T-helper 2 cell treated with Interferon-gamma antibody and Interleukin-4, amounts not matched to agents 5 μg/mL and 100 μg/mL, for 36 hours (primary cell): ENCODE measurements around the gene FER.

Experiments used
- DNase-seq: peaks from one replicate; pipeline ENCODE4 v3.0.0; 2021; ENCODE audit warnings: low spot score
- H3K27ac Mint-ChIP-seq: one replicate; pipeline ENCODE4 v1.8.0; 2021; ENCODE audit warnings: mild to moderate bottlenecking, mixed read lengths
- H3K27me3 Mint-ChIP-seq: one replicate; pipeline ENCODE4 v1.8.0; 2021; ENCODE audit warnings: low read depth, mixed read lengths
- H3K36me3 Mint-ChIP-seq: one replicate; pipeline ENCODE4 v1.8.0; 2021; ENCODE audit warnings: low read depth, mixed read lengths
- H3K4me1 Mint-ChIP-seq: one replicate; pipeline ENCODE4 v1.8.0; 2021; ENCODE audit warnings: low read depth, mixed read lengths
- H3K4me3 Mint-ChIP-seq: one replicate; pipeline ENCODE4 v1.8.0; 2022; ENCODE audit warnings: mild to moderate bottlenecking, moderate library complexity, mixed read lengths
- H3K9me3 Mint-ChIP-seq: one replicate; pipeline ENCODE4 v1.8.0; 2021; ENCODE audit warnings: mixed read lengths

Gene FER

GRCh38 chr5:109180668-109181067, 433.0 kb downstream of the FER start:
- no peaks in the 10 kb centered on the region for H3K4me1 Mint-ChIP-seq
- H3K27me3 Mint-ChIP-seq: peaks cover 5% of the 10 kb centered on the region
- H3K9me3 Mint-ChIP-seq: no peaks in the 10 kb centered on the region
- H3K36me3 Mint-ChIP-seq: no peaks in the 10 kb centered on the region
- no peak for DNase-seq
- no peak overlapping the region for H3K27ac Mint-ChIP-seq
- no peak overlapping the region for H3K4me3 Mint-ChIP-seq

DNA sequence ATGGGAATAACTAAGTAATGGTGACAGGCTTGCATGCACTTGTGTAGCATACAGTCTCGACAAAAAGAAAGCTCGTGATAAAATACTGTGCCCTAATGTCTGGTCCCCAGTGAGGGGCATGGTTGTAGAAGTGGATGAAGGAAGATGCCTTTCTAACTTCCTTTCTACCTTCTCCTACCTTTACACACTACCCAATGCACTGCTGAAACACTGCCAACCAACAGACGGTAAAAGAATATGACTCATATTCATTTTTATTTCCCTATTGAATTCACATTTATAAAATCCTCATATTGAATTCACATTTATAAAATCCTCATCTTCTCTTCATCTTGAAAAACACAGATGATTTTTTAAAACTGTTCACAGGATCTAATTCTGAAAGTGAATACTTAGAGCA, 439.1 kb downstream of the FER start:
- peaks cover 2% of the 10 kb centered on the region for H3K36me3 Mint-ChIP-seq
- no peaks in the 10 kb centered on the region for H3K27me3 Mint-ChIP-seq
- no peak overlapping the region for H3K27ac Mint-ChIP-seq
- no peaks in the 10 kb centered on the region for H3K9me3 Mint-ChIP-seq
- DNase-seq: no peak
- H3K4me1 Mint-ChIP-seq: peaks cover 4% of the 10 kb centered on the region
- H3K4me3 Mint-ChIP-seq: no peak overlapping the region

GRCh38 chr5:109191153-109191558, 443.5 kb downstream of the FER start:
- Mint-ChIP-seq H3K4me1 (peaks cover 8% of the 10 kb centered on the region), H3K9me3 (no peaks in the 10 kb centered on the region), H3K4me3 (peak overlapping the region; percentile 50), H3K27me3 (no peaks in the 10 kb centered on the region), H3K27ac (peak overlapping the region; percentile 67), H3K36me3 (peaks cover 2% of the 10 kb centered on the region)
- no peak for DNase-seq

DNA sequence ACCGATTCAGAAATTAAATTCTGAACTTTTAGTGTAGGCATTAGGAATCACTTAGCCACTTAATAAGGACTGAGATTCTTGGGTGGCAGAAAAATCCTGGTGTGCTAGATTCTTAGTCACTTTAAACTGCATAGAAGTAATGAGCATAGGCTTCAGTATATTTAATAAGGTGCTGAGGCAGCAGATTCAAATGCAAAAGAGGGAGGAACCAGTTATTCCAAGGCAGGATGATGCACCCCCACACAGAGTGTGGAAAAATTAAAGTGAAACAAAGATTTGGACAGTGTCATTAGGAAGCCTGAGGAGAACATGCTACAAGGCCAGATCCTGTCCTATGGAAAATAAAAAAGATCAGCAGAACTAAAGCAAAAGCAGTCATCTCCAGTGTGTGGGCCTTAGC, 444.3 kb downstream of the FER start:
- Mint-ChIP-seq H3K4me1 (peaks cover 8% of the 10 kb centered on the region), H3K9me3 (no peaks in the 10 kb centered on the region), H3K36me3 (peaks cover 2% of the 10 kb centered on the region), H3K4me3 (no peak overlapping the region), H3K27me3 (no peaks in the 10 kb centered on the region), H3K27ac (no peak overlapping the region)
- no peak for DNase-seq

- H3K36me3 Mint-ChIP-seq: peaks cover 2% of the 10 kb centered on the region
- H3K27me3 Mint-ChIP-seq: no peaks in the 10 kb centered on the region
- no peak overlapping the region for H3K27ac Mint-ChIP-seq
- no peaks in the 10 kb centered on the region for H3K9me3 Mint-ChIP-seq
- no peak for DNase-seq
- no peak overlapping the region for H3K4me3 Mint-ChIP-seq
- H3K4me1 Mint-ChIP-seq: peaks cover 8% of the 10 kb centered on the region
These were observed 445.0 kb downstream of the FER start for GRCh38 chr5:109192555-109193281.

GRCh38 chr5:109195667-109196066, 448.0 kb downstream of the FER start:
- H3K36me3 Mint-ChIP-seq: no peaks in the 10 kb centered on the region
- H3K4me1 Mint-ChIP-seq: peaks cover 8% of the 10 kb centered on the region
- peaks cover 4% of the 10 kb centered on the region for H3K27me3 Mint-ChIP-seq
- no peaks in the 10 kb centered on the region for H3K9me3 Mint-ChIP-seq
- DNase-seq: no peak
- H3K4me3 Mint-ChIP-seq: no peak overlapping the region
- no peak overlapping the region for H3K27ac Mint-ChIP-seq

GRCh38 chr5:109196087-109196822, 448.6 kb downstream of the FER start:
- DNase-seq: no peak
- H3K27ac Mint-ChIP-seq: no peak overlapping the region
- H3K4me3 Mint-ChIP-seq: no peak overlapping the region
- peaks cover 7% of the 10 kb centered on the region for H3K4me1 Mint-ChIP-seq
- H3K9me3 Mint-ChIP-seq: no peaks in the 10 kb centered on the region
- no peaks in the 10 kb centered on the region for H3K36me3 Mint-ChIP-seq
- H3K27me3 Mint-ChIP-seq: peaks cover 4% of the 10 kb centered on the region

GRCh38 chr5:109196823-109197160, 449.1 kb downstream of the FER start:
- DNase-seq: no peak
- H3K27me3 Mint-ChIP-seq: peaks cover 4% of the 10 kb centered on the region
- H3K27ac Mint-ChIP-seq: no peak overlapping the region
- peaks cover 4% of the 10 kb centered on the region for H3K4me1 Mint-ChIP-seq
- no peaks in the 10 kb centered on the region for H3K9me3 Mint-ChIP-seq
- no peak overlapping the region for H3K4me3 Mint-ChIP-seq
- no peaks in the 10 kb centered on the region for H3K36me3 Mint-ChIP-seq

GRCh38 chr5:109199289-109199688, 451.6 kb downstream of the FER start:
- Mint-ChIP-seq H3K36me3 (no peaks in the 10 kb centered on the region), H3K4me1 (no peaks in the 10 kb centered on the region), H3K27ac (no peak overlapping the region), H3K27me3 (peaks cover 14% of the 10 kb centered on the region), H3K4me3 (no peak overlapping the region), H3K9me3 (peaks cover 2% of the 10 kb centered on the region)
- DNase-seq: no peak

DNA sequence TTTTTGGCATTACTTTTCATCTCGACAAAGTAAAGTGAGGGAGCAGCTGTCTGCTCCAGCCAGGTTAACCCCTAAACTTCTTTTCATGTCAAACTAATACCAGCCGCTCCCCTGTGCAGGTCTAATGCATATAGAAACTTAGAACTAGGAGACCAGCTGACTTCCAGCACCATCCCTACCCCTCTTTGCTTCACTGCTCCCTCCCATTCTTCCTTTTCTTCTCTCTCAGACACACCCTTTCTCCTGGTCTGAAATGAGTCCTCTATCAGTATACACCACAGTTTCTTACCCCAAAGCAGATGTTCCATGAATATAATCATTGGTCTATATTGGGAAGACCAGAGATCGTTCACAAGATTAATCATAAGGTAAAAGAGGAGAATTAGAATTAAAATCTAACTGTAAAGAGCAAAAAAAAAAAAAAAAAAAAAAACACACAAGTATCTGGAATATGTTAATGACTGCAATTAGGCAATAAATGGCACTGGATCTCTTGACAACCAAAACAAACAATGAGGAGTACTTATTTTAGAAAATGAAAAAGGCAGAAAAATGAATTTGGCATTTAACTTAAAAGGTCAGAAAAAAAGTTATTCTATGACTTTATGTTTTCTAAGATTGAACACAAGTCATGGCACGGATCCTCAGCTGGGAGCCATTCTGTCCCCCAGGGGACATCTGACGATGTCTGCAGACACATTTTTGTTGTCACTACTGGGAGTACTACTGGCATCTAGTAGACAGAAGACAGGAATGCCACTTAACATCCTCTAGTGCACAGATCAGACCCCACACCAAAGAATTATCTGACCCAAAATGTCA, 452.3 kb downstream of the FER start:
- Mint-ChIP-seq H3K4me1 (no peaks in the 10 kb centered on the region), H3K4me3 (no peak overlapping the region), H3K36me3 (no peaks in the 10 kb centered on the region), H3K27me3 (peaks cover 18% of the 10 kb centered on the region), H3K9me3 (peaks cover 9% of the 10 kb centered on the region), H3K27ac (no peak overlapping the region)
- DNase-seq: no peak

DNA sequence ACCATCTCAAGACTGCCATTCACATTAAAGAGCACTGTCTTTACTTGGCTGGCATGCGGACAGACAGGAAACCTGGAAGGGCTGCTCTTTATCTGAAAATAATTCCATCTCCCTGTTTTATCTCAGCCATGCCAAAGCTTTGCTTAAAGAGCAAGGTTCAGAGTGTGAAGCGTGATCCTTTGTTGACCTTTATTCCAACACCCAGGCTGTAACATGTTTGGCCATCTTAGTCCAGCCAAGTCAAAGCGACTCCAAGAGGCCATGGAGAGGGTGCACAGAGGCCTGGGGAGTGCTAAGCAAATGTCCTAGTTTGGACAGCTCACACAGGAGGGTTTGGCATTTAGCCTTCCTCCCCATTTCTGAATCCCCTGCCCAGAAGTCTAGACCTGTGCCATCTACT, 467.3 kb downstream of the FER start:
- no peaks in the 10 kb centered on the region for H3K9me3 Mint-ChIP-seq
- DNase-seq: no peak
- no peak overlapping the region for H3K27ac Mint-ChIP-seq
- H3K4me1 Mint-ChIP-seq: no peaks in the 10 kb centered on the region
- peaks cover 3% of the 10 kb centered on the region for H3K27me3 Mint-ChIP-seq
- no peaks in the 10 kb centered on the region for H3K36me3 Mint-ChIP-seq
- H3K4me3 Mint-ChIP-seq: no peak overlapping the region

DNA sequence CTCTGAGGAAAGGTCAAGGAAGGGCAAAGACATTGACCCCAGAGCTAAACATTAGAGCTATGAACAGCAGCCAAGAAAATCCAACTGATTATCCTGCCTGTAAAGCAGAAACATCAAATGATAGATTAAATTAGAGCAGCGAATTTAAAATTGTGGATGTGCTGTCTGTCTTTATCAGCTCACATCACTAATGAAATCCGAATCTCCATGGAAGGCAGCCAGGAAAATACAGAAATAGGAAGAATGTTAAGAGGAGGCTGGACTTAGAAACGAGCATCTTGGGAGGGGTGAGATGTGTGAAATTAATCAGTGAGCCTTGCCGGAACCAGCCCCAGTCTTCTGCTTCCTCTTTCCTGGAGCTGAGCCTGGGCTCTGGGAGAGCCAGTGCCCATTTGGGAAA, 471.1 kb downstream of the FER start:
- Mint-ChIP-seq H3K9me3 (no peaks in the 10 kb centered on the region), H3K4me3 (no peak overlapping the region), H3K27me3 (peaks cover 3% of the 10 kb centered on the region), H3K36me3 (no peaks in the 10 kb centered on the region), H3K4me1 (no peaks in the 10 kb centered on the region), H3K27ac (no peak overlapping the region)
- DNase-seq: no peak

DNA sequence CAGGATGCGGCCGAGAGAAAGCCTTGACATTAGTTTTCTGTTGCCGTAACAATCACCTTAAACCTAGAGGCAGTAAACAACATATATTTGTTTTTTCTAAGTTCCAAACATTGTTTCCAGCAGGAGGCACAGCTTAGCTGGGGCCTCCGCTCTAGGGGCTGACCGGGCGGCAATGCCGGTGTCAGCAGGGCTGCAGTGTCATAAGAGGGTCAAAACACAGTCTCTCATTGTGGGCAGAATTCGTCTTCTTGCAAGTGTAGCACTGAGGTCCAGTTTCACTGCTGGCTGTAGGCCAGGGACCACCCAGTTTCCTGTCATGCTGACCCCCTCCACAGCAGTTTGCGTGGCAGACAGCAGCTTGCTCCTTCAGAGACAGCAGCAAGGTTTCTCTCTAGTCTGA, 475.8 kb downstream of the FER start:
- H3K27ac Mint-ChIP-seq: no peak overlapping the region
- H3K4me1 Mint-ChIP-seq: no peaks in the 10 kb centered on the region
- DNase-seq: no peak
- no peak overlapping the region for H3K4me3 Mint-ChIP-seq
- H3K36me3 Mint-ChIP-seq: no peaks in the 10 kb centered on the region
- H3K9me3 Mint-ChIP-seq: no peaks in the 10 kb centered on the region
- H3K27me3 Mint-ChIP-seq: peaks cover 3% of the 10 kb centered on the region

- Mint-ChIP-seq H3K27me3 (peaks cover 3% of the 10 kb centered on the region), H3K9me3 (no peaks in the 10 kb centered on the region), H3K4me3 (no peak overlapping the region), H3K36me3 (no peaks in the 10 kb centered on the region), H3K4me1 (no peaks in the 10 kb centered on the region), H3K27ac (no peak overlapping the region)
- DNase-seq: no peak
These were observed 476.7 kb downstream of the FER start for GRCh38 chr5:109224276-109224882.
